ENCODE data around the gene B3GAT3. TPM values are rescaled to one million over a fixed set of nuclear protein-coding genes. Genes with fewer than 3 reads are reported as not detected.
A peak's percentile ranks its signal among the peaks of the same experiment; 100 is the strongest.

The B3GAT3 gene
- total RNA-seq, 1 donor from 2014 or later, result 56.6 TPM

DNA sequence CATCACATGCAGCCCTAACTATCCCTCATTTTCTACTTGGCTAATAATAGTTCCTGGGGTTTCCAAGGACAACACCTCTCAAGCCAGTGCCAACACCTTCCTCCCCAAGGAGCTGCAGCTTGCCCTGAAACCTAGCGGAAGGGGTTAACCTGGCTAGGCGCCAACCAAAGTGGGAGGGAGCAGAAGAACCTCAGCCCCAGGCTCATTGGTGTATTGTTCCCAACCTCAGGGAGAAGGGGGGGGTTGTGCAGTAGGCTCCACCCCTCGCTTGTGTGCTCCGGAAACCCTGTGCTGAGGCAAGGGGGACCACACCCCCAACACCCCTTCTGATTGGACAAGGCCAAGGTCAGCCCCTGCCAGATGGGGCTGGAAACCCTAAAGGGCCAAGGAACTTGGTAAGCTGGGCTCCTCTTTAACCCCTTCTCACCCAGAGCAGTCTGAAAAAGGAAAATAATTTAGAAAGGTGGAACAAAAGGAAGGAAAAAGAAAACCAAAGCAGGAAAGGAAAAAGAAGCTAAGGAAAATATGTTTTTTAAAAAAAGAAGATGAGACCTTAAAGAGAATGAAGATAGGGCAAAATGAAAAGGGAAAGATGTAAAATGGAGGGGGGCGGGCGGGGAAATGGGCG is 22.6 kb downstream of the B3GAT3 start:
- POLR2A ChIA-PET, result interaction anchor here (0.7 to 8.2 kb wide), 20 partner anchors 7 to 1216 kb away, joined by 3 to 246 read pairs (median 7); partner anchors contain the start of genes B3GAT3, C11orf98, CSKMT and EEF1G
- intact Hi-C loops (cut with micrococcal nuclease), result loop anchor here (1.0 kb wide), 1 partner anchor 8 kb away; the partner anchor contains the start of gene TUT1
- H3K27ac Mint-ChIP-seq, result peak overlapping the region; percentile 97
- peak; percentile 58 for ATAC-seq (ENCODE audit: low read depth)
- TF ChIP-seq, protein P1, sequence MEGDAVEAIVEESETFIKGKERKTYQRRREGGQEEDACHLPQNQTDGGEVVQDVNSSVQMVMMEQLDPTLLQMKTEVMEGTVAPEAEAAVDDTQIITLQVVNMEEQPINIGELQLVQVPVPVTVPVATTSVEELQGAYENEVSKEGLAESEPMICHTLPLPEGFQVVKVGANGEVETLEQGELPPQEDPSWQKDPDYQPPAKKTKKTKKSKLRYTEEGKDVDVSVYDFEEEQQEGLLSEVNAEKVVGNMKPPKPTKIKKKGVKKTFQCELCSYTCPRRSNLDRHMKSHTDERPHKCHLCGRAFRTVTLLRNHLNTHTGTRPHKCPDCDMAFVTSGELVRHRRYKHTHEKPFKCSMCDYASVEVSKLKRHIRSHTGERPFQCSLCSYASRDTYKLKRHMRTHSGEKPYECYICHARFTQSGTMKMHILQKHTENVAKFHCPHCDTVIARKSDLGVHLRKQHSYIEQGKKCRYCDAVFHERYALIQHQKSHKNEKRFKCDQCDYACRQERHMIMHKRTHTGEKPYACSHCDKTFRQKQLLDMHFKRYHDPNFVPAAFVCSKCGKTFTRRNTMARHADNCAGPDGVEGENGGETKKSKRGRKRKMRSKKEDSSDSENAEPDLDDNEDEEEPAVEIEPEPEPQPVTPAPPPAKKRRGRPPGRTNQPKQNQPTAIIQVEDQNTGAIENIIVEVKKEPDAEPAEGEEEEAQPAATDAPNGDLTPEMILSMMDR (IDR thresholded peaks at IDR 0.05), result no peak
- peak overlapping the region; percentile 92 for H3K4me3 Mint-ChIP-seq
- H3K36me3 Mint-ChIP-seq (ENCODE audit: low read depth), result peaks cover 80% of the 10 kb centered on the region
- H3K27me3 Mint-ChIP-seq, result no peaks in the 10 kb centered on the region
- CTCF ChIA-PET, result interaction anchor here (0.8 kb wide), 1 partner anchor 155 kb away, joined by 3 read pairs; no protein-coding TSS in a partner anchor
- H3K4me1 Mint-ChIP-seq, result peaks cover 48% of the 10 kb centered on the region
- peaks cover 2% of the 10 kb centered on the region for H3K9me3 Mint-ChIP-seq
- DNase-seq, result peak; percentile 70

DNA sequence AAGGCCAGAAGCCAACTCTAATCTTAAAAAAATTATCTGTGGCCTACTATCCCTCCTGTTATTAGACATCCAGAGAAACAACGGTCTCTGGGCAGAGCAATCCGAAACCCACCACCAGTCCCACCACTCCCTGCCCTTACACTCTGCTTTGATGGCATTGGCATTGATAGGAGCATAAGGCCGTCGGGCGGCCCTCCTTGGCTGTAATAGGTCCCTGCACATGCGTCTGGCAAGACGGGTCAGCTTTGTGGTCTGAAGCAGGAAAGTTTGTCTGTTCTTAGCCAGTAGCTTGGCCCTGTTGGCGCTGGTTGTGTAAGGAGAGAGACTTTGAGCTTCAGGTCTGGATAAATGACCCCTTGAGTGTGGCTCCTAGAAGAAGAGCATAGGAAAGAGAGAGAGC is 26.7 kb downstream of the B3GAT3 start:
- Mint-ChIP-seq H3K27me3 (no peaks in the 10 kb centered on the region), H3K4me3 (no peak overlapping the region), H3K36me3 (ENCODE audit: low read depth) (peaks cover 86% of the 10 kb centered on the region), H3K9me3 (peaks cover 2% of the 10 kb centered on the region), H3K27ac (no peak overlapping the region), H3K4me1 (peaks cover 69% of the 10 kb centered on the region)
- ChIA-PET CTCF (interaction anchor here (0.6 kb wide), 1 partner anchor 210 kb away, joined by 3 read pairs; the partner anchor contains the start of gene NXF1), POLR2A (interaction anchor here (0.5 to 1.9 kb wide), 7 partner anchors 21 to 134 kb away, joined by 3 to 7 read pairs (median 4); partner anchors contain the start of genes B3GAT3, C11orf98, CSKMT and EEF1G)
- intact Hi-C loops (cut with micrococcal nuclease), result no loop called here
- DNase-seq (no peak), ATAC-seq (ENCODE audit: low read depth) (no peak)
- TF ChIP-seq, protein P1 (IDR thresholded peaks at IDR 0.05), result no peak

DNA sequence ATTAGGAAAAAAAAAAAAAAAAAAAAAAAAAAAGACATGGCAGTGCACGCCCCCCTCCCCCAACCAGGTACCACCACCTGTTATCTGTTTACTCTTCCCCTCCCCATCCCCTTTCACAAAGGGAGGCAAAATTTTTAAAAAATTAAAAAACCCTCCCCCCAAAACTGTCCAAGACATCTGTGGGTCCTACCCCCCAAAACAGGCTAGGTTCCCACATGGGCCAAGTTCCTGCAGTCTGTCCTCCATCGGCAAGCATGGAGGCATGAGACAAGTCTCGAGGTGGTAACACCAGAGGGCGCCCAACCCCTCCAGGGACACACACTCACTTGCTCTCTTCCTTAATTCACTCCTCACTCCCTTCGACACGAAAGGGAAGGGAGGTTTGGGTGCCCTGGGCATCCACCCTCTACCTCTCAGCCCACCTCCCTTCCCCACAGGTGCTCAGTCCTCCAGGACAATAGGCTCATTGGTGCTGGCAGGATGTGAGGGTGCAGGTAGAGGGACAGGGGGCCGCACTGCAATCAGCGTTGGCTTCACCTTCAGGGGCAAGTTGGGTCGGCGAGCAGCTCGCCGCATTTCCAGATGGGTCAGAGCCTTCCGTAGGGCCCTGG is 28.2 kb downstream of the B3GAT3 start:
- ATAC-seq (ENCODE audit: low read depth) (peak; percentile 8), DNase-seq (no peak)
- POLR2A ChIA-PET, result interaction anchor here (0.6 to 4.5 kb wide), 14 partner anchors 9 to 287 kb away, joined by 3 to 246 read pairs (median 63); partner anchors contain the start of genes AHNAK, B3GAT3, BSCL2 and C11orf98
- Mint-ChIP-seq H3K27me3 (no peaks in the 10 kb centered on the region), H3K4me3 (peak overlapping the region; percentile 70), H3K4me1 (peaks cover 60% of the 10 kb centered on the region), H3K9me3 (no peaks in the 10 kb centered on the region), H3K27ac (peak overlapping the region; percentile 81), H3K36me3 (ENCODE audit: low read depth) (peaks cover 76% of the 10 kb centered on the region)
- intact Hi-C loops (cut with micrococcal nuclease), result loop anchor here (1.0 to 5.0 kb wide), 2 partner anchors 101 to 269 kb away; no protein-coding TSS in a partner anchor
- TF ChIP-seq, protein P1 (IDR thresholded peaks at IDR 0.05), result no peak
- CTCF ChIA-PET, result interaction anchor here (0.9 to 3.7 kb wide), 11 partner anchors 7 to 193 kb away, joined by 3 to 23 read pairs (median 12); partner anchors contain the start of genes B3GAT3, C11orf98, CSKMT and EML3

DNA sequence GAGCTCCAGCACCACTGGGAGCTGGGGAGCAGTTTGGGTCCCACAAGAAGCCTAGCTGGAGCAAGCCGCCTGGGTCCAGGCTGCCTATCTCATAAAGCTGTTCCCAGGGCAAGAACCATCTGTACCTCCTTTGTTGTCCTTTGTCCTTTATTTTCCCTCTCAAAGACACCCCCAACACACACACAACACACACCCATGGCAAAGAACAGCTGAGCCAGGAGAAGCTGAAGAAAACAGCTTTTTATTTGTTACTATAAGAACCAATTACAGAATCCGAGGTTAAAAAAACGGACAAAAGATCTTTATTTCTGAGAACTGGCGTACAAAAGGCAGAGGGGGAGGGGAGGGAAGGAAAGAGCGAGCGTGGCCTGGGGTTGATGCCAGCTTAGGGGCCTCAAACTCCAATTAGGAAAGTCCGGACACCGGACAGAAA is 28.8 kb downstream of the B3GAT3 start:
- TF ChIP-seq, protein P1 (IDR thresholded peaks at IDR 0.05), result no peak
- no peak for ATAC-seq (ENCODE audit: low read depth)
- Mint-ChIP-seq H3K36me3 (ENCODE audit: low read depth) (peaks cover 74% of the 10 kb centered on the region), H3K4me3 (no peak overlapping the region), H3K27me3 (no peaks in the 10 kb centered on the region), H3K9me3 (no peaks in the 10 kb centered on the region), H3K4me1 (peaks cover 55% of the 10 kb centered on the region), H3K27ac (peak overlapping the region; percentile 98)
- intact Hi-C loops (cut with micrococcal nuclease), result loop anchor here (1.0 to 5.0 kb wide), 2 partner anchors 101 to 269 kb away; no protein-coding TSS in a partner anchor
- POLR2A ChIA-PET, result interaction anchor here (0.6 to 4.5 kb wide), 22 partner anchors 10 to 288 kb away, joined by 3 to 246 read pairs (median 42); partner anchors contain the start of genes AHNAK, B3GAT3, BSCL2 and C11orf98
- CTCF ChIA-PET, result interaction anchor here (0.9 to 3.7 kb wide), 11 partner anchors 8 to 169 kb away, joined by 3 to 23 read pairs (median 12); partner anchors contain the start of genes B3GAT3, C11orf98, CSKMT and EML3
- DNase-seq, result no peak

Measured in activated B cell treated with CpG ODN at 0.5 μM for 24 hours (primary cell).